Stimulated activated CD8-positive, alpha-beta memory T cell treated with anti-CD3 and anti-CD28 coated beads, Interleukin-2, amount 100 ng/mL, for 1 hour (primary cell): ENCODE results near the gene PLA1A.
"Not testable (repeated sequence)": the region's sequence is repeated elsewhere in the genome, so short reads cannot be mapped to it uniquely, and the experiment has no call there.

Experiments used
- DNase-seq, 2 donors: peaks; one replicate each; pipeline ENCODE4 v3.0.0-alpha.2; 2020; ENCODE audit warnings: low read depth in 2 of 2

Gene PLA1A, protein sequence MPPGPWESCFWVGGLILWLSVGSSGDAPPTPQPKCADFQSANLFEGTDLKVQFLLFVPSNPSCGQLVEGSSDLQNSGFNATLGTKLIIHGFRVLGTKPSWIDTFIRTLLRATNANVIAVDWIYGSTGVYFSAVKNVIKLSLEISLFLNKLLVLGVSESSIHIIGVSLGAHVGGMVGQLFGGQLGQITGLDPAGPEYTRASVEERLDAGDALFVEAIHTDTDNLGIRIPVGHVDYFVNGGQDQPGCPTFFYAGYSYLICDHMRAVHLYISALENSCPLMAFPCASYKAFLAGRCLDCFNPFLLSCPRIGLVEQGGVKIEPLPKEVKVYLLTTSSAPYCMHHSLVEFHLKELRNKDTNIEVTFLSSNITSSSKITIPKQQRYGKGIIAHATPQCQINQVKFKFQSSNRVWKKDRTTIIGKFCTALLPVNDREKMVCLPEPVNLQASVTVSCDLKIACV

DNA sequence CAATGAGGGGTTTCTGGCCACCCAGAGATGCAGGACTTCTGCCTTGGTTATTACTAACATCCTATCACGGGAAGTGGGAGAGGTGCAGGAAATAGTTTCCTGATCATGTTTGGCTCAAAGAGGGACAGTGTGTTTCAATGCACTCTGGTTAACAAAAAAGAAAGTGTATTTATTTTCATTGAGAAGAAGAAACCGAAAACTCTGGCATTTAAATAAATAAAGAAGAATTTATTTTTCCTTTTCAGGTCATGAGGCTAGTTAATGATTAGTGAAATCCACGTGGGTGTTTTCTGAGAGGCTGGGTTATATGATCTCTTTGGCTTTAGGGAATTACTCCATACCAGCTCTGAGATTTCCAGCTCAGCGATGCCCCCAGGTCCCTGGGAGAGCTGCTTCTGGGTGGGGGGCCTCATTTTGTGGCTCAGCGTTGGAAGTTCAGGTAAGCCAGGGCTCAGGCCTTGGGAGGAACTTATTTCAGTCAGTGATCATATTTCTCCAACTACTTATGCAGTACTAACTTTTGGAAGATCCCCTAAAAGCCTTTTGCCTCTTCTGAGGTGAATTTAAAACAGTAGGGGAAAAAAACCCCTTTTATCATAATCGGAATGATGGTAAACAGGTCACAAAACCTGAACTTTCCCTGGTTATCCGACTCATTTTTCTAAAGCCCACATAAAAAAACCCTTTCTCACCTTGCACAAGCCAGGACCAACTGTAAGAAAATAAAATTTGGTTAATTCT, at the start of gene PLA1A:
TSS of gene PLA1A (plus strand) at position 338 of the 741 bp plus-strand sequence. CDS start at position 367, 29 bp downstream.
- no peak for DNase-seq

- DNase-seq, result no peak
Observed at GRCh38 chr3:119548341-119548740, 49.3 kb upstream of the PLA1A start.

- no peak for DNase-seq
Observed at GRCh38 chr3:119550192-119550910, 47.3 kb upstream of the PLA1A start.

- DNase-seq, result no peak
Observed at GRCh38 chr3:119551598-119551997, 46.1 kb upstream of the PLA1A start.

DNA sequence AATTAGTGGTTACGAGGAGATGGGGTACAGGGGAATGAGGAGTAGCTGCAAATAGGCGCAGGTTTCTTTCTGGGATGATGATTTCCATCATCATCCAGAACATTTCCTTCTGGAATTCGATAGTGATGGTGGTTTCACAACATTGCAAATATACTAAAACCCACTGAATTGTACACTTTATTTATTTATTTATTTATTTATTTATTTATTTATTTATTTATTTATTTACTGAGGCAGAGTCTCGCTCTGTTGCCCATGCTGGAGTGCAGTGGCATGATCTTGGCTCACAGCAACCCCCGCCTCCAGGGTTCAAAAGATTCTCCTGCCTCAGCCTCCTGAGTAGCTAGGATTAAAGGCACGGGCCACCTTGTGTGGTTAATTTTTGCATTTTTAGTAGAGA, 44.8 kb upstream of the PLA1A start:
- DNase-seq, result not testable (repeated sequence)

GRCh38 chr3:119553823-119554415, 43.8 kb upstream of the PLA1A start:
- no peak for DNase-seq

- no peak for DNase-seq
Observed at GRCh38 chr3:119555309-119555735, 42.4 kb upstream of the PLA1A start.

DNA sequence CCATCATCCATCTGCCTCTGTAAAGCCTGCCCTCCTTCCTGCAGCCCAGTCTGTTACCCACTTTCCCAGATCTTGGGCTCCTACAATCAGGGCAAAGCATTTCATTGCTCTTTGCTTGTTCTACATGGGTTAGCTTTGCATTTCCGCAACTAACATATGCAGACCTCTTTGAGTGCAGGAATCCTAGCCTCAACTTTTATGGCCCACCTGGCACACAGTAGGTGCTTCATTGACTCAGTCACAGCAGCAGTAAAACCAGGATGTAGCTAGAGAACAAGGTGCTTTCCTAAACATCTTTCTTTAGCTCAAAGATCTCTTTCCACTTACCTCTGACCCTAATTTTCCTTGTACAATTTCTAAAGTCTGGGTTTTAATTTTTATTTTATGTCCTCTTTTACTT, 41.8 kb upstream of the PLA1A start:
- no peak for DNase-seq

DNA sequence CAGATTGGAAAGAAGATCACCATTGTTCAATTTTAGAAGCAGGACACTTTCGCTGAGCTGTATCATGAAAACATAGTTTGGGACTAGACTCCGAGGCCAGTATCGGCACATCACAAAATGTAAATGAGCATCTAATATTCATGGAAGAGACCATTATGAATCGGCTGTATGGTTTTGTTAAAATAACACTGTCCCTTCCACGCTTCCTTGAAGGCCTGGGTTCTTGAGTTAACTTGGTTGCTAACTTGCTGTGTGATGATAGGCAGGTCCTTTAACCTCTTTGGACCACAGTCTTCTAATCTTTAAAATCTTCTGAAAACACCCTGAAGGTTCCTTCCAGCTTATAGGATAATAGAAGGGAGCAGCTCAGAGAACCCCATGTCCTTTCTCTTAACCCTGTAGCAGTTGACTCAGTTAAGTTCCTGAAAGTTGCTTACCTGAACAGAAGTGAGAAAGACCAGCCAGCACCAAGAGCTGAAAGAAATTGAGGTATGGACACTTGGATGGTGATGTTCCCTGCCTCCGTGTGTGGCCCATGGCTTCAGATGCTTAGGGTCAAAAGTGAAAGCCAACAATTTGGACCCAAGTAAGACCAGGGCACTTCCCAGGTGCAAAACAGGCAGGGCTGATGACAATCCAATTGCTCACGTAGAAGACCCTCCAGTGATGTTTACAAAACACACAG, 40.4 kb upstream of the PLA1A start:
- DNase-seq, result no peak

GRCh38 chr3:119557877-119558269, 39.8 kb upstream of the PLA1A start:
- no peak for DNase-seq

GRCh38 chr3:119558626-119559317, 38.9 kb upstream of the PLA1A start:
- no peak for DNase-seq

DNA sequence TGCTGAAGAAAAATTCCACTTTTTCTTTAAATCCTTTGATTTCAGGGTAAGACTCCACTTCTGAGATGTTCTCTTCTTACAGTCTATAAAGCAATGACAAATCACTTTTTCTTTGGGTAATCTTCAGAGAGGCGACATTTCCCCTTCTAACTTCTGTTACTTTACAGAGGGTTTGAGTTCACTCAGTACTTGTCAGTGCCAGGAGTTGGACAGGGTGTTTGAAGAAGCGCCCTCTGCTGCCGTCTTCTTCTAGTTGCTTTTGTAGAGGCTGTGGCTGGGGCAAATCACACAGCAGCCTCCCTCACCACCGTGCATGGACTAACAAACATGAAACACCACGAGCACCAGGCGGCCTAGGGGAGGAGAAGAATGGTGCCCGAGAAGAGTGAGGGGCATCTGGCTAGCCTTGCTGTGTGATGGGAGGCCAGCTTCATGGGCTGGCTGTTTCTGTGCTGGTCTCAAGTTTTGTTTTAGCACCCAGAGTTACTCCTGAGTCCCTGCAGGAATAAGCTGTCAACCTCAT, 38.2 kb upstream of the PLA1A start, which contains the start of gene CD80:
TSS of gene CD80 (minus strand) at position 174 of the 523 bp plus-strand sequence. CDS start 1,886 bp downstream, outside the sequence.
- peak in 1 of 2 donors; percentile 13 for DNase-seq

DNA sequence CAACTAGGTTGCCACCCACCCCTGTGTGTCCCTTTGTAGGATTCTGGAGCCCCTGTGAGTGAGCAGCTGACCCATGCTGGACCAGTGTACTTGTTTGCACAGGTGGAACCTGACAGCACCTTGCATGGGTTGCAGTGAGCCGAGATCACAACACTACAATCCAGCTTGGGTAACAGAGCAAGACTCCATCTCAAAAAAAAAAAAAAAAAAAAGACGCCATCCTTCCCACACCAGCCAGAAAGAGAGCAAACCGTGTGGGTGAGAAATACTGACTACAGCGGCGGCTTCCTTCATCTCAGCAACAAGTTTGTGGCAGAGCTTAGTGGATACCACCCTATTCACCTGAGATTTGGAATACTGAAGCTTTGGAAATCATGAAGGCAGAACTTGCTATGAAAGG, 37.5 kb upstream of the PLA1A start:
- no peak for DNase-seq

DNA sequence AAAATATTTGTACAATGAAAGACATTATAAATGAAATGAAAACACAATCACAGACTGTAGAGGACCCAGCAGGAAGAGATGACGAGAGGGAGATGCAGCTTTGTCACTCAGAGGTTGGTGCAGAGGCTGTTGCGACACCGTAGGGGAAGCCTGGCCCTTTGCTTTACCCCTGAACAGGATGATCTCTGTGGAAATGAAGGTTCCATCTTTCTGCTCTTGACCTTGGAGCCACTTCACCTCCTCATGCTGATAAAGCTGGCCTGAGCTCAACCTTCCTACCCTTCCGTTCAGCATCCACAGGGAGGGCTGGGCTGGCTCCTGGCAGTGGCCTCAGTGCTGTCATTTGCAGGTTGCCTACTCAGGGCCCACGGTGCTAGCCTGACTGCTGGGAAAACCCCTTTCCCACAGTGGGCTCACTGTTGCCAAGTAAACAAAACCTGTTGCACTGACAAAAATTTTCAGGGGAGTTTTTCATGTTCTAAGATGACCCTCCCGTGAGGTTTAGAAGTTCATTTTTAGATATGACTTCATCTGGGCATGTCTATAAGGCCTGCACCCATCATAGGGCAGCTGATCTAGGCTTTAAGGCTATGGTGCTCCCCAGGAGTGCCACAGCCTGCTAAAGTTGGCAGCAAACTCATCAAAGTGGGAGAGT, 35.3 kb upstream of the PLA1A start:
- DNase-seq, result no peak

DNA sequence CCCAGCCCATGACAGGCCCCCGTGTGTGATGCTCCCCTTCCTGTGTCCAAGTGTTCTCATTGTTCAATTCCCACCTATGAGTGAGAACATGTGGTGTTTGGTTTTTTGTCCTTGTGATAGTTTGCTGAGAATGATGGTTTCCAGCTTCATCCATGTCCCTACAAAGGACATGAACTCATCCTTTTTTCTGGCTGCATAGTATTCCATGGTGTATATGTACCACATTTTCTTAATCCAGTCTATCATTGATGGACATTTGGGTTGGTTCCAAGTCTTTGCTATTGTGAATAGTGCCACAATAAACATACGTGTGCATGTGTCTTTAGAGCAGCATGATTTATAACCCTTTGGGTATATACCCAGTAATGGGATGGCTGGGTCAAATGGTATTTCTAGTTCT, 34.4 kb upstream of the PLA1A start:
- not testable (repeated sequence) for DNase-seq

DNA sequence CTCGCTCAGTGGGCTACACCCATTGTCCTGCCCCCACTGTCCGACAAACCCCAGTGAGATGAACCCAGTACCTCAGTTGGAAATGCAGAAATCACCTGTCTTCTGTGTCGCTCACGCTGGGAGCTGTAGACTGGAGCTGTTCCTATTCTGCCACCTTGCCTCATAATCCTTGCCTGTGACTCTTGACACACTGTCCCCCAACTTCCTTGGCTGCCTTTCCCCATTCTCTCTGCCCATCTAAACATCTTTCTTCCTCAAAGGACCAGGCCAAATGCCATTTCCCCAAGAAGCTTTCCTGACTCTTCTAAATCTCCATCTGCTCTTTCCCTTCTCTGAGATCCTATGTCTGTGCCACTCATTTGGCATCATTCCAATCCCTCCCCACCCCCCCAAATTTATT, 28.5 kb upstream of the PLA1A start:
- DNase-seq, result no peak

- no peak for DNase-seq
Observed at GRCh38 chr3:119570229-119570628, 27.5 kb upstream of the PLA1A start.

DNA sequence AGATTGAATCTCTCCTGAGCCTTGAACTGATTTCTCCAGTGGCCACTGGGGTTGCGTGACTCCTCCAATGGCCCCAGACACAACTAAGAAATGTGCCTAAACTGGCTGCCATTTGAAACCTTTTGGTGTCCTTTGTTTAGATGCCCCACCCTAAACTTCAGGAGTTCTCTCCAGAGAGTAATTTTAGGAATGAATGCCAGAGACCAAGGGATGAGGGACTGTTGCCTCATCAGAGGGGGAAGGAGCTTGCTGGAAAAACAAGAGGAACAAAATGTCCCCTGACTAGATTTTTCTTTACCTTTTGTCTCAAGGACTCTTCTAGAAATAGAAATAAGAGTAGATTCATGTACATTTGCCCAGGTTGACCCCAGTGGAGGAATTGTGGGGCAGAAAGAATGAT, 26.5 kb upstream of the PLA1A start:
- no peak for DNase-seq

GRCh38 chr3:119571688-119572087, 26.0 kb upstream of the PLA1A start:
- DNase-seq, result no peak

GRCh38 chr3:119575507-119575906, 22.2 kb upstream of the PLA1A start:
- DNase-seq, result no peak
